GM18870 (cell line): ENCODE data around the gene TPRG1.
"Not testable (repeated sequence)": the region's sequence is repeated elsewhere in the genome, so short reads cannot be mapped to it uniquely, and the experiment has no call there.

Experiments used
- ATAC-seq: cut with Tn5 transposase; IDR thresholded peaks from one replicate; pipeline ENCODE4 v1.9.1; 2021; ENCODE audit warnings: moderate library complexity; ENCODE audit not compliant: unreplicated experiment

TPRG1 gene

GRCh38 chr3:189307963-189308362 lies 136.2 kb downstream of the TPRG1 start:
- peak; percentile 45 for ATAC-seq

DNA sequence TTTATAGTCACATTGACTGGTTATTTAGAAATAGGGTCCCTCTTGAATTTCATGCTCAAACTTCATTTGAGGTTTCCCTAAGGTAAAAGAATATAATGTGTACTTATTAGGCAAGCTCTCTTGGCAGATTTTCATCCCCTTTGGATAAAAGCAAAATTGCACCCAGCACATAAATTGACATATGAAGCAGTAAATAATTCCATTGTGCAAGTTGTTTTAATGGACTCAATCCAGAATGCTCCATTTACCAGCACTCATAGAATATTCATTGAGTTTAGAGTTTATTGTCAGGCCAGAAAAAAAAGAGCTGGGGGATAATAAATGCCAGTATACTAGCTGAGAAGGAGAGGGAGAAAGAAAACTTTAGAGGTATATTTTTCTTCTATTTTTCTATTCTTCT lies 136.8 kb downstream of the TPRG1 start:
- no peak for ATAC-seq

GRCh38 chr3:189309400-189309975 lies 137.7 kb downstream of the TPRG1 start:
- ATAC-seq = no peak

GRCh38 chr3:189311521-189311920 lies 139.8 kb downstream of the TPRG1 start:
- ATAC-seq = no peak

GRCh38 chr3:189312866-189313265 lies 141.1 kb downstream of the TPRG1 start:
- no peak for ATAC-seq

GRCh38 chr3:189316296-189317019 lies 144.7 kb downstream of the TPRG1 start:
- no peak for ATAC-seq

DNA sequence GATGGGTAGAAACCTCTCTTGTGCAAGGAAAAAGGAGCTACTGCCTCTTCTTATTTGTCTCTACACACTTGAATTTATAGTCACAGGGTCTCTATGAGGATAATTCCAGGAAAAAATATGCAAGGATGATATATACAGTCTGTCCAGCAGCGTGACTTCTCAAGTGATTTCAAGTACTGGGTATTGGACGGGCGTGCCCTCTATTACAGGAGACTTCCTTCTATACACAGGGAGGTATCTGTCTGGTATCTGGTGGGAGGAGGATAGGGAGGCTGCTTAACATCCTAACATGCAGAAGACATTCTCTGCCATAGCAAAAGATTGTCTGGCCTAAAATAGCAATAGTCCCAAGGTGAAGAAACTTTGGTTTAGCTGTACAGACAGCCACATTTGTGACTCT lies 146.1 kb downstream of the TPRG1 start:
- ATAC-seq = no peak

- no peak for ATAC-seq
These were observed 148.7 kb downstream of the TPRG1 start for GRCh38 chr3:189320511-189320910.

GRCh38 chr3:189322339-189322738 lies 150.6 kb downstream of the TPRG1 start:
- no peak for ATAC-seq

DNA sequence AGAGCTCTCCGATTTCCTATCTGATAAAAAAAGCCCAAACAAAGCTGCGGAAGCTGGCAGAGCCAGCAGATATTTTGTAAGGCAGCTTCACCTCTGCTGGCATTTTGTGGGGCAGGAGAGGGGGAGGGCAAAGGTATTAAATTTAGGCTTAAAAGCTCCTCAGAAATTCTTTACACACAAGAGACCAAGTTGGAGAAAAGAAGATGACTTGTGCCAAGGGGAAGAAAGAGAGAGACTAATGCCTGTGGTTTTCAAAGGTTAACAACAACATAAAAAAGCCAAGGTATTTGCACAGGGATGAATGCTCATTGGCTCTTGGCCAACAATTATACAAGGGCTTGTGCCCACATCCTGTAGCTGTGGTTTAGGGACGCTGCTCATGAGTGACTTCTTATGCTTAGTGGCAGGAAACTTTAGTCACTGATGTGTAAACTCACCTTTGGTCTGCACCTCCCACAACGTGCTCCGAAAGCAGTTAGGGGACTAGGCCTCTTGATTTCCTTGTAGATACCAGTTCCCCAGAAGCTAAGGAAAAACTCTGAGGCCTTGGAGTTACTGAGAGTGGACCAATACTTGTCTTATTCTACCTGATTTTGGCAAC lies 152.9 kb downstream of the TPRG1 start:
- peak; percentile 99 for ATAC-seq

GRCh38 chr3:189325454-189325853 lies 153.7 kb downstream of the TPRG1 start:
- ATAC-seq = no peak

GRCh38 chr3:189329630-189330029 lies 157.9 kb downstream of the TPRG1 start:
- not testable (repeated sequence) for ATAC-seq

DNA sequence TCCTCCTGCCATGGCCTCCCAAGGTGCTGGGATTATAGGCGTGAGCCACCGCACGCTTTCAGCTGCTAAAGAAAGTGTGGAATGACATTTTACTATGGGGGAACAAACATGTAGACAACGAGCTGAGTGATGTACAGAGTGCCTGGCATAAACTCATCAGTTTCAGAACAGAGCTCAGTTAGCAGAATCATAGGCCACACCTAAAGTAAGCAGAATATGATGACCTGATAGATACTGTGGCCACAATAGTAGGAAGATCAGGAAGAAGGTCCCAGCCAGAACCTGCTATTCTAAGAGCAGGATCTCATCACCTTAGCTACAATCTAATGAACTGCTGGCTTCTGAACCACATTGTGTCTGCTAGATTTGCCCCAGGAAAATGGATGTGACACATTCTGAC lies 158.3 kb downstream of the TPRG1 start:
- ATAC-seq = no peak

DNA sequence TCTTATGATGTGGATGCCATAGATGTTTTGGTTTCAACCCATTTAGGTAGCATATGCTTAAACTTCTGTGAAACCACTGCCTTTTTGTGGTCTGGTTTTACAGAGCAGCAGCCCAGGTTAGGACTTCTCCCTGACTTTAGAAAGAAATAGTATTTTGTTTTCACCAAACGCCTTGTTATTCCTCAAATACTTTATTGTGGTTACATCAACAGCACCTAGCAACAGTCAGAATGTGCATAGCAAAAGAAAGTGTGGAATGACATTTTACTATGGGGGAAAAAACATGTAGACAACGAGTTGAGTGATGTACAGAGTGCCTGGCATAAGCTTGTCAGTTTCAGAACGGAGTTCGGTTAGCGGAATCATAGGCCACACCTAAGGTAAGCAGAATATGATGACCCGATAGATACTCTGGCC lies 159.2 kb downstream of the TPRG1 start:
- no peak for ATAC-seq

DNA sequence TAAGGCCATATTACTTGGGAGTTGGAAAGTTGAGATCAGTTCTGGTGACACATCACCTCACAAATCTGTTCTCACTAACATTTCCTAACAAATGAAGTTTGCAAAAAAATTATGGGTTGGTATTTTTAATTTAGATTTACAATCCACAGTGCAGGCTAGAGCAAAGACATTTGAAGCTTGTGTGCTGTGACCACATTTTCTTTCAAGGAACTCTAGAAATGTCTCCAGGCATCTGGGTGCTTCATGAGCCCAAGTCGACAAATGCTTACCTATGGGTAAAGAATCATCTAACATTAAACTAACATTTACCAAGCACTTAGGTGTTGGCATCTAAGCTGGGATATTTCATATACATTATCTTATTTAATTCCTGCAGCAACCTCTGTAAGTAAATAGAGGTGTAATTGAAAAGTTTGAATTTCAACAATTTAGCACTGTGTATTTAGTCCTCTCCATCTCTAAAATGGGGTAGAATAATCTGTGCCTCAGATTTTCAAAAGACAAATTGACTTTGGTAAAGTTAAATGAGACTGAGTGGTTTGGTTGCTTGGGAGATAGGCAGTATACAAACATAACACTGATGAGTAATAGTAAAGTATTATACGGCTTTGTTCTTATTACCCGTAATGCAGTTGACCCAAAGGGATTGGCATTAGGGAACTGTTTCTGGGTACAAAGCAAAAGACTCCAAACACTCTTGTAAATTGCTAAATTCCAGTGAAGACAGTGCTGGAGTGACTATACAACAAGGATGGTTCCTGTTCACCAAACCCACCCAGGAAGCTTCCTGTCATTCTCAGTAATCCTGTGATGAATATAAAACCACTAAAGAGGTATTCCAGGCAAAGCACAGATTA lies 162.5 kb downstream of the TPRG1 start:
- no peak for ATAC-seq

GRCh38 chr3:189337673-189338091 lies 165.9 kb downstream of the TPRG1 start:
- ATAC-seq = no peak

- ATAC-seq = no peak
These were observed 166.6 kb downstream of the TPRG1 start for GRCh38 chr3:189338366-189338765.

- no peak for ATAC-seq
These were observed 168.2 kb downstream of the TPRG1 start for GRCh38 chr3:189339996-189340395.

DNA sequence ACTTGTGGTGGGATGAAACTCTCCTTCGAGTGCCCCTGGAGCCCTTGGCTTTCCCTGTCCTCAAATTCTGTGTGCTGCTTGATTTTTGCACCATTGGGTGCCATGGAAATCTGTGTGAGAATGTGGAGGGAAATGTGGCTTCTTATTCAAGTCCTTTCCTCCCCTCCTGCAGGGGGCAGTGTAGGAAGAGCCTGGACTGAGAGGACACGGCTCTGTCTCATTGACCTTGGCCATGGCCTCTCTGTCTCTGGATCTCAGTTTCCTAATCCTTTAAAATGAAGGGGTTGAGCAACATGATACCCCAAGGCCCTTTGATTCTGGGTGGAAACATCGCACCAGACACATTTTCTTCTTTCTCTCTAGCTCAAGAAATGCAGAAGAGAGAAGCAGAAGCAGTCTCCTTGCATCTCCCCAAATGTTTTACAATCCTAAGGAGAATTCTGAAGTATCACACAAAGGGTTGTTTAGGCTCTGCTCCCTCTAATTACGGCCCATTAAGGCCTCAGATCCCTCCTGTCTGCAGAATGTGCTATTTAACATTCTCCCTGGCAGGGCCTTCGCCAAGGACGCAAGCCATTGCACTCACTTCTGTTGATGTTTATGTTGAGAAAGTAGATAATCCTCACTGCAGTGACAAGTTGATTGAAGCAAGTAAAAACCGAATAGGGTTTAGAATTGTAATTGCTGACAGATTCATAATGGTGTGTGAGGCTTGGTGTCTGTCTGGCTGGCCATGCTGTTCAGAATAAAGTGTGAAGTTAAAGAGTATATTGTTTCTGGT lies 169.1 kb downstream of the TPRG1 start:
- no peak for ATAC-seq

- no peak for ATAC-seq
These were observed 171.0 kb downstream of the TPRG1 start for GRCh38 chr3:189342811-189343210.

DNA sequence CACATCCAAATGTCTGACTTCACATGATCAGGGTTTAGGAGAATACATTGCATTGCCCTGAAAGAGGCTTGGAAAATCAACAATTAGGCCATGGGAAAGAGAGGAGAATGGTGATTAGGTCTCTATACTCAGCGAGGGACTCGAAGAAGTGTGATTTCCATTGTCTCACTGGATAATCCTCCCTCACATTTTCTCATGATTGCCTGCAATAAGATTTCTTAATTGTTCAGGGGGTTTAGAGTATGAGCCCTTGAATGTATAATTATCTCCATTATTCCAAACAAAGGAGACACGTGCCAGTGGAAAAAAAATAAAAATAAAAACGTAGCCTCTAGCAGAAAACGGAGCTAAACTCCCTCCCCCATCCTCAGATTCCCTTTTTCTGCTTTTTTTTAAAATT lies 173.2 kb downstream of the TPRG1 start:
- ATAC-seq = no peak
